ENCODE measurements around the gene NCL.

The NCL gene

GRCh38 chr2:231463698-231464575, at the start of gene NCL:
NCL (minus strand) TSS chr2:231464484; CDS start chr2:231464353, 131 bp downstream.
- peak; percentile 78 for DNase-seq

GRCh38 chr2:231513746-231514224, 49.5 kb upstream of the NCL start:
- no peak for DNase-seq

- no peak for DNase-seq
These were observed 47.9 kb upstream of the NCL start for GRCh38 chr2:231512222-231512621.

- no peak for DNase-seq
These were observed 39.5 kb upstream of the NCL start for GRCh38 chr2:231503766-231504165.

- no peak for DNase-seq
These were observed 38.3 kb upstream of the NCL start for GRCh38 chr2:231502596-231502995.

- DNase-seq: no peak
These were observed 33.4 kb upstream of the NCL start for GRCh38 chr2:231497651-231498050.

- no peak for DNase-seq
These were observed 30.4 kb upstream of the NCL start for GRCh38 chr2:231494669-231495068.

GRCh38 chr2:231490801-231491200, 26.5 kb upstream of the NCL start:
- no peak for DNase-seq

GRCh38 chr2:231489990-231490389, 25.7 kb upstream of the NCL start:
- DNase-seq: no peak

- no peak for DNase-seq
These were observed 24.0 kb upstream of the NCL start for GRCh38 chr2:231488331-231488730.

GRCh38 chr2:231486851-231487596, 22.7 kb upstream of the NCL start:
- no peak for DNase-seq

GRCh38 chr2:231483398-231484329, 19.4 kb upstream of the NCL start:
- DNase-seq: no peak

- DNase-seq: no peak
These were observed 18.6 kb upstream of the NCL start for GRCh38 chr2:231482806-231483391.

GRCh38 chr2:231480781-231481180, 16.5 kb upstream of the NCL start:
- no peak for DNase-seq

- no peak for DNase-seq
These were observed 15.2 kb upstream of the NCL start for GRCh38 chr2:231479455-231479854.

- DNase-seq: no peak
These were observed 12.6 kb upstream of the NCL start for GRCh38 chr2:231476920-231477319.

GRCh38 chr2:231475965-231476364, 11.7 kb upstream of the NCL start:
- DNase-seq: no peak

- DNase-seq: no peak
These were observed 8.5 kb upstream of the NCL start for GRCh38 chr2:231472816-231473215.

GRCh38 chr2:231470246-231470900, 6.1 kb upstream of the NCL start:
- no peak for DNase-seq

- DNase-seq: no peak
These were observed 5.3 kb upstream of the NCL start for GRCh38 chr2:231469583-231469950.

- no peak for DNase-seq
These were observed 3.6 kb upstream of the NCL start for GRCh38 chr2:231467613-231468530.
